Measurements from ENCODE around the gene GMCL2. TPM values are rescaled to one million over a fixed set of nuclear protein-coding genes. Genes with fewer than 3 reads are reported as not detected.

The GMCL2 gene
- total RNA-seq, 1 experiment from 2014 or later: not detected

GRCh38 chr5:178232920-178233429 is 45.8 kb upstream of the GMCL2 start:
- H3K27ac Mint-ChIP-seq: no peak overlapping the region
- CTCF ChIA-PET: interaction anchor here (0.5 to 1.5 kb wide), 7 partner anchors 9 to 599 kb away, joined by 3 to 6 read pairs (median 4); partner anchors contain the start of genes COL23A1 and HNRNPAB
- no peak for ATAC-seq

GRCh38 chr5:178232124-178232919 is 45.2 kb upstream of the GMCL2 start, which contains the start of gene PHYKPL:
Gene PHYKPL, minus strand, starts transcription at chr5:178232802. Its CDS starts 252 bp downstream, at chr5:178232550.
- Mint-ChIP-seq H3K4me1 (peaks cover 17% of the 10 kb centered on the region), H3K4me3 (peak within 1 kb of the TSS; percentile 78), H3K9me3 (peaks cover 5% of the 10 kb centered on the region; the same call in 1 of the 2 replicates), H3K27ac (no peak within 1 kb of the TSS), H3K27me3 (ENCODE audit: low read depth) (no peaks in the 10 kb centered on the region), H3K36me3 (peaks cover 37% of the 10 kb centered on the region)
- DNase-seq (ENCODE audit: low spot score): peak; percentile 70
- POLR2A ChIA-PET: interaction anchor here (0.5 kb wide), 1 partner anchor 13 kb away, joined by 4 read pairs; no protein-coding TSS in a partner anchor
- peak; percentile 64 for ATAC-seq
- CTCF ChIA-PET: interaction anchor here (0.5 to 1.5 kb wide), 10 partner anchors 9 to 600 kb away, joined by 3 to 6 read pairs (median 4); partner anchors contain the start of genes COL23A1 and HNRNPAB
- no peak for TF ChIP-seq FOXP4 (CRISPR knock-in tag; IDR thresholded peaks at IDR 0.05)
- no peak for TF ChIP-seq SMAD3 (CRISPR knock-in tag; IDR thresholded peaks at IDR 0.05; ENCODE audit: borderline replicate concordance)
- TF ChIP-seq ZNF121 (CRISPR knock-in tag; IDR thresholded peaks at IDR 0.05): peak; percentile 99
- no peak for TF ChIP-seq MLX (CRISPR knock-in tag; IDR thresholded peaks at IDR 0.05)
- no peak for TF ChIP-seq ATF2 (CRISPR knock-in tag; IDR thresholded peaks at IDR 0.05; ENCODE audit: borderline replicate concordance, low read depth)
- no peak for TF ChIP-seq NFATC4 (CRISPR knock-in tag; IDR thresholded peaks at IDR 0.05)
- TF ChIP-seq, protein P1, sequence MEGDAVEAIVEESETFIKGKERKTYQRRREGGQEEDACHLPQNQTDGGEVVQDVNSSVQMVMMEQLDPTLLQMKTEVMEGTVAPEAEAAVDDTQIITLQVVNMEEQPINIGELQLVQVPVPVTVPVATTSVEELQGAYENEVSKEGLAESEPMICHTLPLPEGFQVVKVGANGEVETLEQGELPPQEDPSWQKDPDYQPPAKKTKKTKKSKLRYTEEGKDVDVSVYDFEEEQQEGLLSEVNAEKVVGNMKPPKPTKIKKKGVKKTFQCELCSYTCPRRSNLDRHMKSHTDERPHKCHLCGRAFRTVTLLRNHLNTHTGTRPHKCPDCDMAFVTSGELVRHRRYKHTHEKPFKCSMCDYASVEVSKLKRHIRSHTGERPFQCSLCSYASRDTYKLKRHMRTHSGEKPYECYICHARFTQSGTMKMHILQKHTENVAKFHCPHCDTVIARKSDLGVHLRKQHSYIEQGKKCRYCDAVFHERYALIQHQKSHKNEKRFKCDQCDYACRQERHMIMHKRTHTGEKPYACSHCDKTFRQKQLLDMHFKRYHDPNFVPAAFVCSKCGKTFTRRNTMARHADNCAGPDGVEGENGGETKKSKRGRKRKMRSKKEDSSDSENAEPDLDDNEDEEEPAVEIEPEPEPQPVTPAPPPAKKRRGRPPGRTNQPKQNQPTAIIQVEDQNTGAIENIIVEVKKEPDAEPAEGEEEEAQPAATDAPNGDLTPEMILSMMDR (IDR thresholded peaks at IDR 0.05): no peak
- no peak for TF ChIP-seq ZNF138 (CRISPR knock-in tag; conservative IDR thresholded peaks at IDR 0.05)

More at GRCh38 chr5:178232920-178233429, 45.8 kb upstream of the GMCL2 start:
- Mint-ChIP-seq H3K27me3 (ENCODE audit: low read depth) (no peaks in the 10 kb centered on the region), H3K36me3 (peaks cover 30% of the 10 kb centered on the region), H3K4me1 (peaks cover 17% of the 10 kb centered on the region), H3K9me3 (no peaks in the 10 kb centered on the region), H3K4me3 (peak overlapping the region; percentile 65)
- DNase-seq (ENCODE audit: low spot score): no peak
- no peak for TF ChIP-seq CBFB (CRISPR knock-in tag; IDR thresholded peaks at IDR 0.05; ENCODE audit: low read depth)
- 0 out of 2 replicates have a peak, but pooled peaks have one; percentile 3 for TF ChIP-seq STAT6 (CRISPR knock-in tag; conservative IDR thresholded peaks at IDR 0.05; ENCODE audit: low read depth)
- TF ChIP-seq GABPB1 (CRISPR knock-in tag; IDR thresholded peaks at IDR 0.05): 0 out of 2 replicates have a peak, but pooled peaks have one; percentile 1
- TF ChIP-seq ESRRA (CRISPR knock-in tag; IDR thresholded peaks at IDR 0.05; ENCODE audit: borderline replicate concordance): 0 out of 2 replicates have a peak, but pooled peaks have one; percentile 9
- TF ChIP-seq, protein P2, sequence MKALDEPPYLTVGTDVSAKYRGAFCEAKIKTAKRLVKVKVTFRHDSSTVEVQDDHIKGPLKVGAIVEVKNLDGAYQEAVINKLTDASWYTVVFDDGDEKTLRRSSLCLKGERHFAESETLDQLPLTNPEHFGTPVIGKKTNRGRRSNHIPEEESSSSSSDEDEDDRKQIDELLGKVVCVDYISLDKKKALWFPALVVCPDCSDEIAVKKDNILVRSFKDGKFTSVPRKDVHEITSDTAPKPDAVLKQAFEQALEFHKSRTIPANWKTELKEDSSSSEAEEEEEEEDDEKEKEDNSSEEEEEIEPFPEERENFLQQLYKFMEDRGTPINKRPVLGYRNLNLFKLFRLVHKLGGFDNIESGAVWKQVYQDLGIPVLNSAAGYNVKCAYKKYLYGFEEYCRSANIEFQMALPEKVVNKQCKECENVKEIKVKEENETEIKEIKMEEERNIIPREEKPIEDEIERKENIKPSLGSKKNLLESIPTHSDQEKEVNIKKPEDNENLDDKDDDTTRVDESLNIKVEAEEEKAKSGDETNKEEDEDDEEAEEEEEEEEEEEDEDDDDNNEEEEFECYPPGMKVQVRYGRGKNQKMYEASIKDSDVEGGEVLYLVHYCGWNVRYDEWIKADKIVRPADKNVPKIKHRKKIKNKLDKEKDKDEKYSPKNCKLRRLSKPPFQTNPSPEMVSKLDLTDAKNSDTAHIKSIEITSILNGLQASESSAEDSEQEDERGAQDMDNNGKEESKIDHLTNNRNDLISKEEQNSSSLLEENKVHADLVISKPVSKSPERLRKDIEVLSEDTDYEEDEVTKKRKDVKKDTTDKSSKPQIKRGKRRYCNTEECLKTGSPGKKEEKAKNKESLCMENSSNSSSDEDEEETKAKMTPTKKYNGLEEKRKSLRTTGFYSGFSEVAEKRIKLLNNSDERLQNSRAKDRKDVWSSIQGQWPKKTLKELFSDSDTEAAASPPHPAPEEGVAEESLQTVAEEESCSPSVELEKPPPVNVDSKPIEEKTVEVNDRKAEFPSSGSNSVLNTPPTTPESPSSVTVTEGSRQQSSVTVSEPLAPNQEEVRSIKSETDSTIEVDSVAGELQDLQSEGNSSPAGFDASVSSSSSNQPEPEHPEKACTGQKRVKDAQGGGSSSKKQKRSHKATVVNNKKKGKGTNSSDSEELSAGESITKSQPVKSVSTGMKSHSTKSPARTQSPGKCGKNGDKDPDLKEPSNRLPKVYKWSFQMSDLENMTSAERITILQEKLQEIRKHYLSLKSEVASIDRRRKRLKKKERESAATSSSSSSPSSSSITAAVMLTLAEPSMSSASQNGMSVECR (CRISPR knock-in tag; IDR thresholded peaks at IDR 0.05; ENCODE audit: borderline replicate concordance): 0 out of 2 replicates have a peak, but pooled peaks have one; percentile 23
- POLR2A ChIA-PET: no interaction called here

Data from WTC11 (cell line).